ENCODE data around the gene ZNF407. TPM values are rescaled to one million over a fixed set of nuclear protein-coding genes. Genes with fewer than 3 reads are reported as not detected.

The ZNF407 gene
- total and polyA plus RNA-seq, 3 donors from 2014 or later, result 10.9 to 35.9 (median 30.8) TPM

DNA sequence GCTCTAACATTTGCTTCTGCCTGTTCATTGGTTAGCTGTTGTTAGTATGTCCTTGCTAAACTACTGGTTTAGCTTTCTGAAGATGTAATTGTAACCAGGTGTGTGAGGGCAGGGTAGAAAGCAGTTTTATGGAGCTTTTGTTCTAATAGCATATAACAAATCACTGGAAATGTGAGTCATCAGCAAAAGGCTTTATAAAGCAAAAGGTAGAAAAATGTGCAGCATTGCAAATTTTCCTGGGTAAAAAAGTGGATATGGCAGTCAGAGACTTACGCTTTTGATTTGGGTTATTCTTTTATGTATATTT lies 85.3 kb downstream of the ZNF407 start:
- H3K4me1 ChIP-seq, result no peaks in the 10 kb centered on the region
- H3K27me3 ChIP-seq, result no peaks in the 10 kb centered on the region
- TF ChIP-seq POLR2A (IDR thresholded peaks at IDR 0.05), result no peak
- TF ChIP-seq, protein P1, sequence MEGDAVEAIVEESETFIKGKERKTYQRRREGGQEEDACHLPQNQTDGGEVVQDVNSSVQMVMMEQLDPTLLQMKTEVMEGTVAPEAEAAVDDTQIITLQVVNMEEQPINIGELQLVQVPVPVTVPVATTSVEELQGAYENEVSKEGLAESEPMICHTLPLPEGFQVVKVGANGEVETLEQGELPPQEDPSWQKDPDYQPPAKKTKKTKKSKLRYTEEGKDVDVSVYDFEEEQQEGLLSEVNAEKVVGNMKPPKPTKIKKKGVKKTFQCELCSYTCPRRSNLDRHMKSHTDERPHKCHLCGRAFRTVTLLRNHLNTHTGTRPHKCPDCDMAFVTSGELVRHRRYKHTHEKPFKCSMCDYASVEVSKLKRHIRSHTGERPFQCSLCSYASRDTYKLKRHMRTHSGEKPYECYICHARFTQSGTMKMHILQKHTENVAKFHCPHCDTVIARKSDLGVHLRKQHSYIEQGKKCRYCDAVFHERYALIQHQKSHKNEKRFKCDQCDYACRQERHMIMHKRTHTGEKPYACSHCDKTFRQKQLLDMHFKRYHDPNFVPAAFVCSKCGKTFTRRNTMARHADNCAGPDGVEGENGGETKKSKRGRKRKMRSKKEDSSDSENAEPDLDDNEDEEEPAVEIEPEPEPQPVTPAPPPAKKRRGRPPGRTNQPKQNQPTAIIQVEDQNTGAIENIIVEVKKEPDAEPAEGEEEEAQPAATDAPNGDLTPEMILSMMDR (IDR thresholded peaks at IDR 0.05), result no peak
- intact Hi-C loops (cut with DNase I; ENCODE audit: low total_unique reads), result no loop called here
- no peak for DNase-seq
- no peak overlapping the region for H3K4me3 ChIP-seq
- H3K9me3 ChIP-seq, result no peaks in the 10 kb centered on the region
- 97% methylated on average over 1 of the region's 1 CpG for whole genome bisulfite sequencing, 2 donors
- no peak overlapping the region for H3K27ac ChIP-seq
- no peaks in the 10 kb centered on the region for H3K36me3 ChIP-seq (ENCODE audit: low read depth, missing control alignments)

DNA sequence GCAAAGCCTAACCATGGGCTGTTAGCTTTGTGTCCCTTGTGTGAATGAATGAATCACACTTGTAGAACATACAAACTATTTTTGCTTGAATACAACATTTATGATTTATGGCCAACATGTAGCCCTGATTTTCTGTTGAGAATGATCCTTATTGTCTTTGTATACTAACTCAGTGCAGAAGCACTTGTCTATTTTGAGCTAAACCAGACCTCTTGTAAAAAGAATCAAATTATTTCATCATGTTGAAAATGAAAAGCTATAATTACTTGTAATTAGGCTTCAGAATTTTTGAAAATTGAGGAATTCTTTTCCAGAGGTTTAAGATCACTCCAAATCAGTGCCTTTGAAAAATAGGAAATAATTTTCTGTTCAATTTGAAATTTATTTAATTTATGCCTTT lies 85.9 kb downstream of the ZNF407 start:
- no peaks in the 10 kb centered on the region for H3K4me1 ChIP-seq
- H3K4me3 ChIP-seq, result no peak overlapping the region
- DNase-seq, result no peak
- no peaks in the 10 kb centered on the region for H3K27me3 ChIP-seq
- no peak overlapping the region for H3K27ac ChIP-seq
- no peaks in the 10 kb centered on the region for H3K9me3 ChIP-seq
- intact Hi-C loops (cut with DNase I; ENCODE audit: low total_unique reads), result no loop called here
- no peaks in the 10 kb centered on the region for H3K36me3 ChIP-seq (ENCODE audit: low read depth, missing control alignments)
- no peak for TF ChIP-seq POLR2A (IDR thresholded peaks at IDR 0.05)
- TF ChIP-seq, protein P1 (IDR thresholded peaks at IDR 0.05), result no peak

DNA sequence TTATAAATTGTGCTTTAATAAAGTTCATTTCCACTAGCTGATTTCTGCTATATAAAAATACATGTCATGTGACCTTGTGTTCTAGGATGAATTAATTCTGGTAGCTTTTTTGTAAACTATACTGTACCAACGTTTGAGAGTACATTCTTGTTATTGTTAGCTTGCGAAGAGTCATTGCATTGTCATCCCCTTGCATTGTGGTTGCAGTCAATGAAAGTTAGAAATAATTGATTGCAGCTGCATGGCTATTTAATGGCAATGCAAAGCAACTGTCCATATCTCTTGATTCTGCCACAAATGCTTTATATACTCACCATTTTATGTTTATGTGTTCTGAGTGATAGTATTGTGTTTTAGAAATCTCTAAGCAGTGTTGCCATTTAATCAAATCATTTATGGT lies 91.6 kb downstream of the ZNF407 start:
- no peak overlapping the region for H3K27ac ChIP-seq
- H3K27me3 ChIP-seq, result no peaks in the 10 kb centered on the region
- intact Hi-C loops (cut with DNase I; ENCODE audit: low total_unique reads), result no loop called here
- H3K9me3 ChIP-seq, result no peaks in the 10 kb centered on the region
- TF ChIP-seq POLR2A (IDR thresholded peaks at IDR 0.05), result no peak
- TF ChIP-seq, protein P1 (IDR thresholded peaks at IDR 0.05), result no peak
- WGBS, 2 donors, result 76 to 83% methylated on average over 2 of the region's 2 CpGs
- no peaks in the 10 kb centered on the region for H3K36me3 ChIP-seq (ENCODE audit: low read depth, missing control alignments)
- H3K4me1 ChIP-seq, result no peaks in the 10 kb centered on the region
- no peak overlapping the region for H3K4me3 ChIP-seq
- no peak for DNase-seq

DNA sequence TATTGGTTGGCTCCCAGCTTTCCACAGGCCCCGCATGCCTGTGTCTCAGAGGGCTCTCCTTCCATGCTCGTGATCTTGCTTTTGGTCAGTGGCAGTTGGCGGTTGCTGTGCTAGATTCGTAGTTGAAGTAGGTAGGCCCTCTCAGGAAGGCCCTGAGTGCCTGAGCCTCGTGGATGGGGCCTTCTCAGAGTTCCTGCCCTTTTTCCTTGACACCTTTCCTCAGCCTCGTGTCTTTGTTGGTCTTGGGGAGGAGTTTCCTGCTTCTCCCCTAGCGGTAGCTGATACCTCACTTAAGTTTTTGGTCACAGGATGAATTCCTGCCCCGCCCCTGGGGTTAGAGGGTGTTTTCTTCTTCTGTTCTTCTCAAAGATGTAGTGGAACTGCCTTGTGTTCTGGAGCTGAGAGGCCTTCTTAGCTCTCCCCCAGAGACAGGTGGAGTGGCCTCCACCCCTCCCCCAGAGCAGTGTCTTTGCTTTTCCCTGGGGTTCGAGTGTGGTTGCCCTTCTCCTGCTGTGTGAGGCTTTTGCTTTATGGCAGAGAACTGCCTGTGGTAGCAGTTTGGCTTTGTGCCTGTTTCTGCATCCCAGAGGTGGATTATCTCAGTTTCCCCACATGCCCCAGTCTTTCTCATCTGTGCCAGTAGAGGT lies 94.8 kb downstream of the ZNF407 start:
- intact Hi-C loops (cut with DNase I; ENCODE audit: low total_unique reads), result no loop called here

DNA sequence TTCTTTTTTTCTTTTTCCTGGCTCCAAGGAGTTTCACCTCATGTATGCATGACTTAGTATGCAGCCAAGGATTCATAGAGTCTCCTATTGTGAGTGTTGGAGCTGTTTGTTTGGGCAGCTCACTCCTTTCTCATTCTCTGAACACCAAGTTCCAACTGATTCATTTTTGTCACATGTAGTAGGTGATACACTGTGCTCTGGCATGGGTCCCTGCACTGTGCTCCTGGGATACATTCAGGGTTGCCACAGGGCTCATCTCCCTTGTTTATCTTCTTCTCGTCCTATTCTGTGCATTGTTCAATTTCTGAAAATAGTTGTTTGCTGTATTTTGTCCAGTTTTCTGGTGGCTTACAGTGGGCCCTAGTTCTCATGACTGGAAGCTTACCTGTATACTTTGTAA lies 96.8 kb downstream of the ZNF407 start:
- no peaks in the 10 kb centered on the region for H3K27me3 ChIP-seq
- intact Hi-C loops (cut with DNase I; ENCODE audit: low total_unique reads), result no loop called here
- no peaks in the 10 kb centered on the region for H3K36me3 ChIP-seq (ENCODE audit: low read depth, missing control alignments)
- WGBS, 2 donors, result 64 to 71% methylated on average over 1 of the region's 1 CpG
- TF ChIP-seq, protein P1 (IDR thresholded peaks at IDR 0.05), result no peak
- no peak for TF ChIP-seq POLR2A (IDR thresholded peaks at IDR 0.05)
- H3K27ac ChIP-seq, result no peak overlapping the region
- no peak overlapping the region for H3K4me3 ChIP-seq
- H3K9me3 ChIP-seq, result no peaks in the 10 kb centered on the region
- H3K4me1 ChIP-seq, result no peaks in the 10 kb centered on the region
- DNase-seq, result no peak

More for the DNA sequence above, 94.8 kb downstream of the ZNF407 start:
- Histone ChIP-seq H3K27ac (no peak overlapping the region), H3K4me3 (no peak overlapping the region), H3K27me3 (no peaks in the 10 kb centered on the region), H3K36me3 (ENCODE audit: low read depth, missing control alignments) (no peaks in the 10 kb centered on the region), H3K4me1 (no peaks in the 10 kb centered on the region), H3K9me3 (no peaks in the 10 kb centered on the region)
- WGBS, 2 donors, result 82 to 88% methylated on average over 9 of the region's 9 CpGs
- DNase-seq, result no peak
- no peak for TF ChIP-seq POLR2A (IDR thresholded peaks at IDR 0.05)
- TF ChIP-seq, protein P1 (IDR thresholded peaks at IDR 0.05), result no peak

All from testis (tissue), 3 donors.